H1 (cell line): Measurements from ENCODE around the gene CLPTM1L. TPM values are rescaled to one million over a fixed set of nuclear protein-coding genes. Genes with fewer than 3 reads are reported as not detected.

Experiments used
- polyA plus RNA-seq, 7 experiments: library from polyadenylated mRNA; depleted of rRNA in 3 of 7; stranded (reverse) in 5 of 7; unstranded in 2 of 7; fragments of >200 nt in 5 of 7; fragments of 200-250 nt in 2 of 7; gene quantifications; 1 replicate in 5 of 7; 2 replicates in 1 of 7; 4 replicates in 1 of 7; pipeline versions ENCODE4 v1.2.1 to v1.2.3, GENCODE V29; 2011 to 2013; ENCODE audit warnings: missing spikeins in 2 of 7, mixed read lengths in 2 of 7
- total RNA-seq: library from RNA; stranded (reverse); fragmentation: NEBNext Ultra II Directional; extraction: Animal tissue kit (Norgen Biotek cat#: 25700); gene quantifications from 2 replicates; pipeline ENCODE4 v1.2.1, GENCODE V29; 2021
- TF ChIP-seq, protein P1 (sequence below): IDR thresholded peaks from 2 replicates; pipeline ENCODE4 v1.6.1; 2012; ENCODE audit warnings: low read length, inconsistent platforms

Gene CLPTM1L
- total and polyA plus RNA-seq, 2 of the 8 experiments (the other 6 are each of a cell fraction or from before 2014, with no cell fraction given): 102 to 119 TPM

DNA sequence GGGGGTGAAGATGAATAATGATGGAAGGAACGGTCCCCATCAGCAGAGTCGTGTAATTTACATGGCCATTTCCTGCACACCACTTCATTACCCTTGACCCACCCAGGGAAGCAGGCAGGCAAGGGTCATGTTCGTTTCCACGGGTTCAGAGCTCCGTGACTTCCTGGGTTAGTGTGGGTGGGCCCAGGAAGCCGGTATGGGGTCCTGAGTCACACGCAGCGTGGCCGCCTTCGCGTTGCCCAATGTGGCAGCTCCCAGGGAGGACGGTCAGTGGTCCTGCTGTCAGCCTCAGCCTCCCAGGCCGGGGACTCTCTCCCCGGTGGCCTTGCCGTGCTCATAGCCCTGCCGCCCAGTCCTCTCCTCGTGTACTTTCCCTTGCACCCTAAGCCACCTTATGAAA, 44.9 kb downstream of the CLPTM1L start (continued):
- TF ChIP-seq, protein P1, sequence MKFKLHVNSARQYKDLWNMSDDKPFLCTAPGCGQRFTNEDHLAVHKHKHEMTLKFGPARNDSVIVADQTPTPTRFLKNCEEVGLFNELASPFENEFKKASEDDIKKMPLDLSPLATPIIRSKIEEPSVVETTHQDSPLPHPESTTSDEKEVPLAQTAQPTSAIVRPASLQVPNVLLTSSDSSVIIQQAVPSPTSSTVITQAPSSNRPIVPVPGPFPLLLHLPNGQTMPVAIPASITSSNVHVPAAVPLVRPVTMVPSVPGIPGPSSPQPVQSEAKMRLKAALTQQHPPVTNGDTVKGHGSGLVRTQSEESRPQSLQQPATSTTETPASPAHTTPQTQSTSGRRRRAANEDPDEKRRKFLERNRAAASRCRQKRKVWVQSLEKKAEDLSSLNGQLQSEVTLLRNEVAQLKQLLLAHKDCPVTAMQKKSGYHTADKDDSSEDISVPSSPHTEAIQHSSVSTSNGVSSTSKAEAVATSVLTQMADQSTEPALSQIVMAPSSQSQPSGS: no peak
